Measurements from ENCODE around the gene RNF224.

RNF224 gene

GRCh38 chr9:137179761-137180160, 47.5 kb upstream of the RNF224 start:
- Histone ChIP-seq H3K4me1 (ENCODE audit: control insufficient read depth, insufficient read depth, low read depth, low read length) (peaks cover 7% of the 10 kb centered on the region), H3K4me2 (ENCODE audit: low read length, poor library complexity, severe bottlenecking) (no peak overlapping the region), H2BK5ac (ENCODE audit: low read depth, low read length, poor library complexity, severe bottlenecking) (no peak overlapping the region), H3K18ac (ENCODE audit: low read depth in 1 of 2, low read length in 2 of 2) (no peak overlapping the region), H3K36me3 (ENCODE audit: control insufficient read depth in 1 of 2, insufficient read depth in 2 of 2, low read depth in 1 of 2, low read length in 2 of 2) (peaks cover 61 to 80% of the 10 kb centered on the region in 2 experiments), H3K9ac (ENCODE audit: low read length) (no peak overlapping the region), H3K27me3 (ENCODE audit: control insufficient read depth in 1 of 2, insufficient read depth in 1 of 2, low read length in 2 of 2) (peaks cover 0 to 4% of the 10 kb centered on the region in 2 experiments), H3K4me3 (ENCODE audit: insufficient read depth in 1 of 2, low read depth in 1 of 2, low read length in 2 of 2) (no peak overlapping the region), H4K91ac (ENCODE audit: low read length) (no peak overlapping the region), H3K27ac (ENCODE audit: low read length, poor library complexity, severe bottlenecking) (no peak overlapping the region), H2AK5ac (ENCODE audit: low read length, severe bottlenecking) (no peak overlapping the region), H3K23ac (ENCODE audit: low read length in 2 of 2) (no peak overlapping the region), H2BK15ac (ENCODE audit: low read depth, poor library complexity, severe bottlenecking) (no peak overlapping the region), H2AFZ (ENCODE audit: low read depth, low read length) (no peak overlapping the region), H3K9me3 (ENCODE audit: control insufficient read depth, low read length) (no peaks in the 10 kb centered on the region), H3K79me1 (replicated peaks; ENCODE audit: low read length, poor library complexity, severe bottlenecking) (peaks cover 17% of the 10 kb centered on the region), H2BK12ac (ENCODE audit: low read length in 2 of 2) (no peak overlapping the region), H4K8ac (ENCODE audit: low read length) (no peak overlapping the region), H2BK120ac (ENCODE audit: low read depth, low read length) (no peak overlapping the region), H3K14ac (ENCODE audit: low read length in 2 of 2) (no peak overlapping the region), H3K4ac (ENCODE audit: low read depth in 1 of 2, low read length in 2 of 2) (no peak overlapping the region)
- 97% methylated on average over 17 of the region's 17 CpGs for WGBS
- DNase-seq, result no peak

- Histone ChIP-seq H3K23ac (ENCODE audit: low read length in 2 of 2) (no peak overlapping the region), H2BK15ac (ENCODE audit: low read depth, poor library complexity, severe bottlenecking) (no peak overlapping the region), H2AFZ (ENCODE audit: low read depth, low read length) (no peak overlapping the region), H3K4ac (ENCODE audit: low read depth in 1 of 2, low read length in 2 of 2) (no peak overlapping the region), H3K4me1 (ENCODE audit: control insufficient read depth, insufficient read depth, low read depth, low read length) (peaks cover 7% of the 10 kb centered on the region), H2AK5ac (ENCODE audit: low read length, severe bottlenecking) (no peak overlapping the region), H4K91ac (ENCODE audit: low read length) (no peak overlapping the region), H2BK120ac (ENCODE audit: low read depth, low read length) (no peak overlapping the region), H2BK12ac (ENCODE audit: low read length in 2 of 2) (no peak overlapping the region), H3K4me2 (ENCODE audit: low read length, poor library complexity, severe bottlenecking) (no peak overlapping the region), H3K9me3 (ENCODE audit: control insufficient read depth, low read length) (no peaks in the 10 kb centered on the region), H3K36me3 (ENCODE audit: control insufficient read depth in 1 of 2, insufficient read depth in 2 of 2, low read depth in 1 of 2, low read length in 2 of 2) (peaks cover 65 to 88% of the 10 kb centered on the region in 2 experiments), H3K27me3 (ENCODE audit: control insufficient read depth in 1 of 2, insufficient read depth in 1 of 2, low read length in 2 of 2) (no peaks in the 10 kb centered on the region), H3K4me3 (ENCODE audit: insufficient read depth in 1 of 2, low read depth in 1 of 2, low read length in 2 of 2) (no peak overlapping the region), H3K18ac (ENCODE audit: low read depth in 1 of 2, low read length in 2 of 2) (no peak overlapping the region), H3K27ac (ENCODE audit: low read length, poor library complexity, severe bottlenecking) (no peak overlapping the region), H2BK5ac (ENCODE audit: low read depth, low read length, poor library complexity, severe bottlenecking) (no peak overlapping the region), H3K9ac (ENCODE audit: low read length) (no peak overlapping the region), H4K8ac (ENCODE audit: low read length) (no peak overlapping the region), H3K79me1 (replicated peaks; ENCODE audit: low read length, poor library complexity, severe bottlenecking) (peaks cover 24% of the 10 kb centered on the region), H3K14ac (ENCODE audit: low read length in 2 of 2) (no peak overlapping the region)
- no peak for DNase-seq
- 98% methylated on average over 20 of the region's 20 CpGs for WGBS
Observed at GRCh38 chr9:137180491-137180890, 46.8 kb upstream of the RNF224 start.

- Histone ChIP-seq H3K4me1 (ENCODE audit: control insufficient read depth, insufficient read depth, low read depth, low read length) (peaks cover 15% of the 10 kb centered on the region), H3K79me1 (replicated peaks; ENCODE audit: low read length, poor library complexity, severe bottlenecking) (peaks cover 36% of the 10 kb centered on the region), H3K18ac (ENCODE audit: low read depth in 1 of 2, low read length in 2 of 2) (no peak overlapping the region), H3K4me2 (ENCODE audit: low read length, poor library complexity, severe bottlenecking) (no peak overlapping the region), H2AFZ (ENCODE audit: low read depth, low read length) (no peak overlapping the region), H3K27ac (ENCODE audit: low read length, poor library complexity, severe bottlenecking) (no peak overlapping the region), H4K91ac (ENCODE audit: low read length) (no peak overlapping the region), H3K9me3 (ENCODE audit: control insufficient read depth, low read length) (no peaks in the 10 kb centered on the region), H3K23ac (ENCODE audit: low read length in 2 of 2) (no peak overlapping the region), H2BK120ac (ENCODE audit: low read depth, low read length) (no peak overlapping the region), H2BK15ac (ENCODE audit: low read depth, poor library complexity, severe bottlenecking) (no peak overlapping the region), H3K14ac (ENCODE audit: low read length in 2 of 2) (no peak overlapping the region), H2BK12ac (ENCODE audit: low read length in 2 of 2) (no peak overlapping the region), H3K4me3 (ENCODE audit: insufficient read depth in 1 of 2, low read depth in 1 of 2, low read length in 2 of 2) (no peak overlapping the region), H2AK5ac (ENCODE audit: low read length, severe bottlenecking) (no peak overlapping the region), H3K9ac (ENCODE audit: low read length) (no peak overlapping the region), H3K36me3 (ENCODE audit: control insufficient read depth in 1 of 2, insufficient read depth in 2 of 2, low read depth in 1 of 2, low read length in 2 of 2) (peaks cover 76 to 96% of the 10 kb centered on the region in 2 experiments), H3K4ac (ENCODE audit: low read depth in 1 of 2, low read length in 2 of 2) (no peak overlapping the region), H2BK5ac (ENCODE audit: low read depth, low read length, poor library complexity, severe bottlenecking) (no peak overlapping the region), H4K8ac (ENCODE audit: low read length) (no peak overlapping the region), H3K27me3 (ENCODE audit: control insufficient read depth in 1 of 2, insufficient read depth in 1 of 2, low read length in 2 of 2) (no peaks in the 10 kb centered on the region)
- no peak for DNase-seq
- WGBS, result 97% methylated on average over 22 of the region's 22 CpGs
Observed at GRCh38 chr9:137181680-137182079, 45.6 kb upstream of the RNF224 start.

- Histone ChIP-seq H3K36me3 (ENCODE audit: control insufficient read depth in 1 of 2, insufficient read depth in 2 of 2, low read depth in 1 of 2, low read length in 2 of 2) (peaks cover 76 to 91% of the 10 kb centered on the region in 2 experiments), H2BK15ac (ENCODE audit: low read depth, poor library complexity, severe bottlenecking) (no peak overlapping the region)
- 95% methylated on average over 17 of the region's 17 CpGs for WGBS
Observed at GRCh38 chr9:137182836-137183235, 44.5 kb upstream of the RNF224 start.

More at GRCh38 chr9:137182836-137183235, 44.5 kb upstream of the RNF224 start:
- Histone ChIP-seq H2BK12ac (ENCODE audit: low read length in 2 of 2) (no peak overlapping the region), H3K27ac (ENCODE audit: low read length, poor library complexity, severe bottlenecking) (no peak overlapping the region), H3K23ac (ENCODE audit: low read length in 2 of 2) (no peak overlapping the region), H3K18ac (ENCODE audit: low read depth in 1 of 2, low read length in 2 of 2) (no peak overlapping the region), H2BK5ac (ENCODE audit: low read depth, low read length, poor library complexity, severe bottlenecking) (no peak overlapping the region), H3K27me3 (ENCODE audit: control insufficient read depth in 1 of 2, insufficient read depth in 1 of 2, low read length in 2 of 2) (no peaks in the 10 kb centered on the region), H2AFZ (ENCODE audit: low read depth, low read length) (no peak overlapping the region), H2AK5ac (ENCODE audit: low read length, severe bottlenecking) (no peak overlapping the region), H4K8ac (ENCODE audit: low read length) (no peak overlapping the region), H3K14ac (ENCODE audit: low read length in 2 of 2) (no peak overlapping the region), H3K4me2 (ENCODE audit: low read length, poor library complexity, severe bottlenecking) (no peak overlapping the region), H3K4ac (ENCODE audit: low read depth in 1 of 2, low read length in 2 of 2) (no peak overlapping the region), H3K79me1 (replicated peaks; ENCODE audit: low read length, poor library complexity, severe bottlenecking) (peaks cover 45% of the 10 kb centered on the region), H3K4me1 (ENCODE audit: control insufficient read depth, insufficient read depth, low read depth, low read length) (peaks cover 26% of the 10 kb centered on the region), H3K4me3 (ENCODE audit: insufficient read depth in 1 of 2, low read depth in 1 of 2, low read length in 2 of 2) (no peak overlapping the region), H3K9ac (ENCODE audit: low read length) (no peak overlapping the region), H3K9me3 (ENCODE audit: control insufficient read depth, low read length) (no peaks in the 10 kb centered on the region), H4K91ac (ENCODE audit: low read length) (no peak overlapping the region), H2BK120ac (ENCODE audit: low read depth, low read length) (no peak overlapping the region)
- no peak for DNase-seq
